GM04504 (cell line): ENCODE data around the gene MEIS1.

Experiments
- DNase-seq: peaks from one replicate; pipeline ENCODE4 v3.0.0-alpha.2; 2012; ENCODE audit warnings: low read depth

MEIS1 gene

GRCh38 chr2:66443979-66444861, 9.3 kb downstream of the MEIS1 start:
- DNase-seq = no peak

GRCh38 chr2:66445076-66445924, 10.4 kb downstream of the MEIS1 start:
- no peak for DNase-seq

GRCh38 chr2:66445925-66446871, 11.3 kb downstream of the MEIS1 start:
- DNase-seq = no peak

GRCh38 chr2:66446941-66447340, 12.0 kb downstream of the MEIS1 start:
- DNase-seq = no peak

- DNase-seq = no peak
These were observed 12.8 kb downstream of the MEIS1 start for GRCh38 chr2:66447677-66448076.

GRCh38 chr2:66448136-66448991, 13.4 kb downstream of the MEIS1 start:
- DNase-seq = no peak

GRCh38 chr2:66452214-66452613, 17.3 kb downstream of the MEIS1 start:
- DNase-seq = no peak

GRCh38 chr2:66452917-66453316, 18.0 kb downstream of the MEIS1 start:
- DNase-seq = no peak

GRCh38 chr2:66455490-66455889, 20.6 kb downstream of the MEIS1 start:
- no peak for DNase-seq

GRCh38 chr2:66456183-66457041, 21.5 kb downstream of the MEIS1 start:
- DNase-seq = no peak

- no peak for DNase-seq
These were observed 22.6 kb downstream of the MEIS1 start for GRCh38 chr2:66457545-66457944.

- DNase-seq = no peak
These were observed 25.1 kb downstream of the MEIS1 start for GRCh38 chr2:66460031-66460430.

- DNase-seq = no peak
These were observed 26.2 kb downstream of the MEIS1 start for GRCh38 chr2:66461001-66461663.

GRCh38 chr2:66461664-66462500, 27.0 kb downstream of the MEIS1 start:
- DNase-seq = no peak

- DNase-seq = no peak
These were observed 27.5 kb downstream of the MEIS1 start for GRCh38 chr2:66462501-66462825.

- no peak for DNase-seq
These were observed 28.4 kb downstream of the MEIS1 start for GRCh38 chr2:66463206-66463755.

- no peak for DNase-seq
These were observed 30.2 kb downstream of the MEIS1 start for GRCh38 chr2:66464930-66465637.

- no peak for DNase-seq
These were observed 31.5 kb downstream of the MEIS1 start for GRCh38 chr2:66466433-66466832.
